ENCODE results near the gene ERGIC3.

DNA sequence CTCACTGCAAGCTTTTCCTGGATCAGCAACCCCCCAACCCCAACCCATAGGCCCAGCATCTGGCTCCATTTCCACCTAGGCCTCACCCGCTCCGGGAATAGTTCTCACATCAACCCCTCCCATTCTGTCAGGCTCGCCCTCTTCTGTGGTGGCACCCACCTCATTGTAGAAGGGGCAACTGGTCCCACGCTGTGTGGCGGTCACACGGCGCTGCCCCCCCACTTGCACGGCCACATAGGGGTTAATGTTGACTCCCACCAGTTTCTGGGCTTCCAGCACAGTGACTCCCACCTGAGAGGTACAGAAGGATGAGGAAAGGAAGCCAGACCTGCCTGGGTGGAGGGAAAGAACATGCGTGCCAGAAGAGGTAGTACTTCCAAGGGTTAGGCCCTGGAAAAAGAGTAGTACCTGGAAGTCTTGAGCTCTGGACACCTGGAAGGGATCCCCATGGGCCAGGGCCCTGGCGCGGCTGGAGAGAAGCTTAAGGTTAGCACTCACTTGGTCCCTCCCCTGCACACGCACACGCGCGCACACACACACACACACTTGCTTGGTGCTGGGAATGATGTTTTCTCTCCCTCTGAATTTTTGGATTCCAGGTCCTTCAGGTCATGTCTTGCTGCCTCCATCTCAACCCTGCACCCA lies 61.1 kb downstream of the ERGIC3 start:
- TF ChIP-seq, protein P1, sequence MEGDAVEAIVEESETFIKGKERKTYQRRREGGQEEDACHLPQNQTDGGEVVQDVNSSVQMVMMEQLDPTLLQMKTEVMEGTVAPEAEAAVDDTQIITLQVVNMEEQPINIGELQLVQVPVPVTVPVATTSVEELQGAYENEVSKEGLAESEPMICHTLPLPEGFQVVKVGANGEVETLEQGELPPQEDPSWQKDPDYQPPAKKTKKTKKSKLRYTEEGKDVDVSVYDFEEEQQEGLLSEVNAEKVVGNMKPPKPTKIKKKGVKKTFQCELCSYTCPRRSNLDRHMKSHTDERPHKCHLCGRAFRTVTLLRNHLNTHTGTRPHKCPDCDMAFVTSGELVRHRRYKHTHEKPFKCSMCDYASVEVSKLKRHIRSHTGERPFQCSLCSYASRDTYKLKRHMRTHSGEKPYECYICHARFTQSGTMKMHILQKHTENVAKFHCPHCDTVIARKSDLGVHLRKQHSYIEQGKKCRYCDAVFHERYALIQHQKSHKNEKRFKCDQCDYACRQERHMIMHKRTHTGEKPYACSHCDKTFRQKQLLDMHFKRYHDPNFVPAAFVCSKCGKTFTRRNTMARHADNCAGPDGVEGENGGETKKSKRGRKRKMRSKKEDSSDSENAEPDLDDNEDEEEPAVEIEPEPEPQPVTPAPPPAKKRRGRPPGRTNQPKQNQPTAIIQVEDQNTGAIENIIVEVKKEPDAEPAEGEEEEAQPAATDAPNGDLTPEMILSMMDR (IDR thresholded peaks at IDR 0.05; ENCODE audit: low read depth, low read length, poor library complexity, severe bottlenecking) = no peak
- TF ChIP-seq EZH2phosphoT487 (IDR thresholded peaks at IDR 0.05; ENCODE audit: borderline replicate concordance, low read length) = no peak
